Parathyroid adenoma (tissue), 2 donors: ENCODE data around the gene STK36.

ENCODE experiments used
- H2AFZ ChIP-seq: fragments of 300-600 bp; sonication (generic); one replicate; pipeline ENCODE4 v1.7.0; 2017; ENCODE audit warnings: antibody characterized with exemption, mild to moderate bottlenecking
- H3K27ac ChIP-seq: fragments of 300-600 bp; sonication (generic); one replicate; pipeline ENCODE4 v1.7.0; 2017
- H3K27me3 ChIP-seq: fragments of 300-600 bp; sonication (generic); one replicate; pipeline ENCODE4 v1.7.0; 2017; ENCODE audit warnings: low read length; ENCODE audit not compliant: control insufficient read depth, insufficient read depth
- H3K36me3 ChIP-seq: fragments of 300-600 bp; sonication (generic); one replicate; pipeline ENCODE4 v1.7.0; 2017; ENCODE audit warnings: low read length; ENCODE audit not compliant: control insufficient read depth, insufficient read depth
- H3K4me1 ChIP-seq: fragments of 300-600 bp; sonication (generic); one replicate; pipeline ENCODE4 v1.7.0; 2017; ENCODE audit warnings: control low read depth
- H3K4me2 ChIP-seq: fragments of 300-600 bp; sonication (generic); one replicate; pipeline ENCODE4 v1.7.0; 2017; ENCODE audit warnings: low read length
- H3K4me3 ChIP-seq: fragments of 300-600 bp; sonication (generic); one replicate; pipeline ENCODE4 v1.7.0; 2017; ENCODE audit warnings: low read depth, low read length
- H3K79me2 ChIP-seq: fragments of 300-600 bp; sonication (generic); one replicate; pipeline ENCODE4 v1.7.0; 2017; ENCODE audit warnings: control low read depth
- H3K9ac ChIP-seq: fragments of 300-600 bp; sonication (generic); one replicate; pipeline ENCODE4 v1.7.0; 2017; ENCODE audit warnings: mild to moderate bottlenecking
- H3K9me3 ChIP-seq: fragments of 300-600 bp; sonication (generic); one replicate; pipeline ENCODE4 v1.7.0; 2017; ENCODE audit warnings: low read length; ENCODE audit not compliant: control insufficient read depth
- CTCF ChIP-seq: fragments of 300-600 bp; sonication (generic); IDR thresholded peaks from one replicate; pipeline ENCODE4 v1.7.0; 2017; ENCODE audit warnings: antibody characterized with exemption, mild to moderate bottlenecking
- donor health status: primary hyperparathyroidism.

The STK36 gene

DNA sequence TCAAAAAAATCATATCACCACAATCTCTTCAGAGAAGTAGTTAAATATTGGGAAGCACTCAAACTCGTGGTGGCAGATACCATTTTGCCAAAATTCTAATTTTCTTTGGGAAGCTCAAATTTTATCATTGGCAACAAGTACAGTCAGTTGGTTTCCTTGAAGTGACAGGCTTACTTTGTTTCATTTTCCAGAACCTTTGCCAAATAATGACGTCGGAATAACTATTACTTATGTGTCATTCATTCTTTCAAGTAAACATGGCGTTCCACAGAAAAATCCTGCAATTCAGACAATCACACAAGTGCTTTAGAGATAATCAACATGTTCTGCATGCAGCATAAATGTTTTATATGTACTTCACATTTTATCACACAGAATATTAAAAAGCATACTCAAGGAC is 44.2 kb downstream of the STK36 start:
- Histone ChIP-seq H3K27me3 (no peaks in the 10 kb centered on the region), H2AFZ (no peak overlapping the region), H3K27ac (no peak overlapping the region), H3K9ac (no peak overlapping the region), H3K36me3 (no peaks in the 10 kb centered on the region), H3K4me3 (no peak overlapping the region), H3K9me3 (no peaks in the 10 kb centered on the region), H3K79me2 (peaks cover 14% of the 10 kb centered on the region), H3K4me2 (no peak overlapping the region), H3K4me1 (no peaks in the 10 kb centered on the region)
- no peak for TF ChIP-seq CTCF

- Histone ChIP-seq H2AFZ (no peak overlapping the region), H3K9me3 (no peaks in the 10 kb centered on the region), H3K27me3 (no peaks in the 10 kb centered on the region), H3K4me3 (no peak overlapping the region), H3K4me1 (no peaks in the 10 kb centered on the region), H3K36me3 (no peaks in the 10 kb centered on the region), H3K4me2 (no peak overlapping the region), H3K79me2 (peaks cover 10% of the 10 kb centered on the region), H3K9ac (no peak overlapping the region), H3K27ac (no peak overlapping the region)
- no peak for TF ChIP-seq CTCF
Observed at GRCh38 chr2:218717262-218717661, 45.4 kb downstream of the STK36 start.

DNA sequence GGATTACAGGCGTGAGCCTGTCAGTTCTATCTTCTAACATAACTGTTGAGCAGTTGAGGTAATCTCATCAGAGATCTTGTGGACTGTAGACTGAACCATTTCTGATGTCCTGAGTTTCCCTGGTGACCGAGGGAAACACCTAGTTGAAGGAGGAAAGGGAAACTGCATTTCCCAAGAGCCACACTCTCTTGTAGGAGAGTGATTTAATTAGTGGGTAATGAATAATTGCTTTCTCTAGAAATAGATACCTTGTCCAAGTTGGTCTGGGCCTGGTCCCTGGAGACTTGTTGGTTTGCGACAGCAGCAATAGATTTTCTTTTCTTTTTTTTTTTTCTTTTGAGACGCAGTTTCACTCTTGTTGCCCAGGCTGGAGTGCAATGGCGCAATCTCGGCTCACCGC is 46.2 kb downstream of the STK36 start:
- Histone ChIP-seq H3K4me2 (no peak overlapping the region), H3K79me2 (peaks cover 8% of the 10 kb centered on the region)

DNA sequence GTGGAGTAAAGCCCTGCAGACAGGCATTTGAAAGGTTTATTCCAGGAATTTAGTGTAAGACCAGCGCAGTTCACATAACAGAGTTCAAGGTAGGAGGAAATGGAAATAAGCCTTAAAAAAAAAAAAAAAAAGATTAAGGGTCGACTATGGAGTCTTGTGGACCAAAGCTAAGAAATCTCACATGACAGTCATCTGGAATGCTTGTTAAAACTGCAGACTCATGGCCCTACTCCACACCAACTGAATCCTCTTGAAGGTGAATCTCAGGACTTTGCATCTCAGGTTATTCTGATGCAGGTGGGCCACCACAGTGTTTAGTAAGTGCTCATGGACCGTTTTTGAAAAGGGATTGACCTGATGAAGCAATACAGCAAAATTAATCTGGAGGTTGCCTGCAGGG is 47.6 kb downstream of the STK36 start:
- no peak overlapping the region for H2AFZ ChIP-seq
- H3K27me3 ChIP-seq = no peaks in the 10 kb centered on the region
- H3K79me2 ChIP-seq = peaks cover 5% of the 10 kb centered on the region
- H3K4me3 ChIP-seq = no peak overlapping the region
- H3K4me2 ChIP-seq = no peak overlapping the region
- peaks cover 8% of the 10 kb centered on the region for H3K4me1 ChIP-seq
- H3K36me3 ChIP-seq = no peaks in the 10 kb centered on the region
- no peak overlapping the region for H3K27ac ChIP-seq
- H3K9ac ChIP-seq = no peak overlapping the region
- no peak for TF ChIP-seq CTCF
- no peaks in the 10 kb centered on the region for H3K9me3 ChIP-seq

More for the DNA sequence above, 46.2 kb downstream of the STK36 start:
- Histone ChIP-seq H3K27me3 (no peaks in the 10 kb centered on the region), H3K36me3 (no peaks in the 10 kb centered on the region), H3K4me3 (no peak overlapping the region), H3K4me1 (peaks cover under 1% of the 10 kb centered on the region), H3K9ac (no peak overlapping the region), H3K9me3 (no peaks in the 10 kb centered on the region), H2AFZ (no peak overlapping the region), H3K27ac (no peak overlapping the region)
- no peak for TF ChIP-seq CTCF
